NCI-H526 (cell line): ENCODE measurements around the gene RPL36A.

Source experiments
- DNase-seq, 2 experiments: peaks; one replicate each; lab custom pipeline; 2025; lab: John Stamatoyannopoulos, UW

Gene RPL36A

GRCh38 chrX:101442085-101442484, 51.3 kb downstream of the RPL36A start:
- no peak for DNase-seq
